GM23248 (cell line): ENCODE results near the gene DIDO1. TPM values are rescaled to one million over a fixed set of nuclear protein-coding genes. Genes with fewer than 3 reads are reported as not detected.
A peak's percentile ranks its signal among the peaks of the same experiment; 100 is the strongest.

Source experiments
- DNase-seq: peaks from one replicate; pipeline ENCODE4 v3.0.0-alpha.2; 2015
- H2AFZ ChIP-seq: fragments of 200-600 bp; sonication (generic); 2 replicates; pipeline ENCODE4 v1.6.1; 2016; ENCODE audit warnings: antibody characterized with exemption
- H3F3A ChIP-seq: fragments of 200-600 bp; sonication (generic); 2 replicates; pipeline ENCODE4 v1.6.1; 2016; ENCODE audit warnings: mild to moderate bottlenecking, antibody characterized with exemption, mixed run types; ENCODE audit not compliant: insufficient read depth
- H3K27ac ChIP-seq: fragments of 200-600 bp; sonication (generic); 2 replicates; pipeline ENCODE4 v1.5.1; 2016; ENCODE audit warnings: mild to moderate bottlenecking
- H3K27me3 ChIP-seq: fragments of 200-600 bp; sonication (generic); replicated peaks from 2 replicates; pipeline ENCODE4 v1.6.1; 2016; ENCODE audit warnings: mild to moderate bottlenecking; ENCODE audit not compliant: insufficient read depth
- H3K36me3 ChIP-seq: fragments of 200-600 bp; sonication (generic); 2 replicates; pipeline ENCODE4 v1.6.1; 2016; ENCODE audit warnings: low read depth, mild to moderate bottlenecking
- H3K4me1 ChIP-seq: fragments of 200-600 bp; sonication (generic); 2 replicates; pipeline ENCODE4 v1.6.1; 2016; ENCODE audit warnings: mild to moderate bottlenecking; ENCODE audit not compliant: insufficient read depth
- H3K4me2 ChIP-seq: fragments of 200-600 bp; sonication (generic); one replicate; pipeline ENCODE4 v1.6.1; 2016; ENCODE audit warnings: mild to moderate bottlenecking; ENCODE audit not compliant: unreplicated experiment
- H3K4me3 ChIP-seq: fragments of 200-600 bp; sonication (generic); 2 replicates; pipeline ENCODE4 v1.5.1; 2016; ENCODE audit warnings: mild to moderate bottlenecking
- H3K79me2 ChIP-seq: fragments of 200-600 bp; sonication (generic); 2 replicates; pipeline ENCODE4 v1.6.1; 2016; ENCODE audit warnings: mild to moderate bottlenecking; ENCODE audit not compliant: insufficient read depth
- H3K9ac ChIP-seq: fragments of 200-600 bp; sonication (generic); 2 replicates; pipeline ENCODE4 v1.6.1; 2016; ENCODE audit warnings: mild to moderate bottlenecking
- H3K9me2 ChIP-seq: fragments of 200-600 bp; sonication (generic); 2 replicates; pipeline ENCODE4 v1.6.1; 2016; ENCODE audit warnings: mixed run types, mild to moderate bottlenecking, moderate library complexity; ENCODE audit not compliant: insufficient read depth
- H3K9me3 ChIP-seq: fragments of 200-600 bp; sonication (generic); one replicate; pipeline ENCODE4 v1.6.1; 2017; ENCODE audit warnings: low read depth
- H4K20me1 ChIP-seq: fragments of 200-600 bp; sonication (generic); 2 replicates; pipeline ENCODE4 v1.6.0; 2016; ENCODE audit not compliant: insufficient read depth
- EZH2 ChIP-seq: fragments of 200-600 bp; sonication (generic); IDR thresholded peaks from 2 replicates; pipeline ENCODE4 v1.6.1; 2018; ENCODE audit warnings: antibody characterized with exemption, mild to moderate bottlenecking; ENCODE audit not compliant: insufficient read depth, poor library complexity, severe bottlenecking
- EZH2phosphoT487 ChIP-seq: fragments of 200-600 bp; sonication (generic); IDR thresholded peaks from 2 replicates; pipeline ENCODE4 v1.6.1; 2018; ENCODE audit warnings: antibody characterized with exemption, moderate library complexity, mild to moderate bottlenecking, low read depth; ENCODE audit not compliant: insufficient read depth
- WGBS, 2 experiments: methylation state at CpG; one replicate each; pipeline ENCODE4 v1.1.6; 2015 to 2017; ENCODE audit warnings: low lambda C conversion rate in 2 of 2, low coverage in 1 of 2; ENCODE audit errors: missing lambda C conversion rate in 2 of 2; 5-methylcytosine and 5-hydroxymethylcytosine counted together
- in situ Hi-C: fragments of 300-500 bp; cut with MboI; formaldehyde crosslinking; loops from 2 replicates; pipeline ENCODE4 v1.15.0; 2020
- polyA plus RNA-seq: library from polyadenylated mRNA; unstranded; fragments of >200 nt; fragmentation: Nextera tagmentation; extraction: Ambion mirVana; gene quantifications from 2 replicates; pipeline ENCODE4 v1.2.1, GENCODE V29; 2016
- total RNA-seq: library from RNA; depleted of rRNA; stranded (reverse); fragments of >200 nt; shearing (Covaris generic); gene quantifications from 2 replicates; pipeline ENCODE4 v1.2.3, GENCODE V29; 2014

DIDO1 gene
- total and polyA plus RNA-seq, 2 experiments from 2014 or later: 16.2 to 37.1 TPM

DNA sequence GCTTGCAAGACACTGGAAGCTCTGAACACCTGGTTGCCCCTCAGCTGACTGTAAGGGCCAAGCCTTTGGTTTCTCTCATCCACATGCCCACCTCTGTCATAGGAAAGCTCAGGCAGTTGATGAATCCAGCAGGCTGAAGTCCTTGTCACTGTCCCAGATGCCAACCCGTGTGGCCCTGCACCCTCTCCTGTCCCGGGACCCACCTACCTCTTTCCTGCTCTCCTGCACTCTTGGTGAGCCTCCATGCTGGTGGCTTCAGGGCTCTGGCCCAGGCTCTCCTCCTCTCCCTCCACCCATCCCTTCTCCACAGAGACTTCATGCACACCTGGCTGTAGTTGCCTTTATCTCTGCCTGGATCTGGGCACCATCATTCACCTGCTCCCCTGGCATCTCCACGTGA lies 7.7 kb upstream of the DIDO1 start:
- no peak overlapping the region for H3K4me2 ChIP-seq
- H3F3A ChIP-seq: peaks cover 24% of the 10 kb centered on the region
- H3K27me3 ChIP-seq: no peaks in the 10 kb centered on the region
- H3K4me1 ChIP-seq: peaks cover 18% of the 10 kb centered on the region
- H3K36me3 ChIP-seq: peaks cover 7% of the 10 kb centered on the region
- H4K20me1 ChIP-seq: no peaks in the 10 kb centered on the region
- in situ Hi-C loops: no loop called here
- H3K9me3 ChIP-seq: no peaks in the 10 kb centered on the region
- no peak overlapping the region for H3K9ac ChIP-seq
- H2AFZ ChIP-seq: no peak overlapping the region
- no peaks in the 10 kb centered on the region for H3K9me2 ChIP-seq
- no peak for DNase-seq
- TF ChIP-seq EZH2: no peak
- TF ChIP-seq EZH2phosphoT487: no peak
- 85 to 89% methylated on average over 3 of the region's 3 CpGs for WGBS, 2 experiments
- H3K27ac ChIP-seq: no peak overlapping the region
- no peak overlapping the region for H3K4me3 ChIP-seq
- peaks cover 93% of the 10 kb centered on the region for H3K79me2 ChIP-seq

DNA sequence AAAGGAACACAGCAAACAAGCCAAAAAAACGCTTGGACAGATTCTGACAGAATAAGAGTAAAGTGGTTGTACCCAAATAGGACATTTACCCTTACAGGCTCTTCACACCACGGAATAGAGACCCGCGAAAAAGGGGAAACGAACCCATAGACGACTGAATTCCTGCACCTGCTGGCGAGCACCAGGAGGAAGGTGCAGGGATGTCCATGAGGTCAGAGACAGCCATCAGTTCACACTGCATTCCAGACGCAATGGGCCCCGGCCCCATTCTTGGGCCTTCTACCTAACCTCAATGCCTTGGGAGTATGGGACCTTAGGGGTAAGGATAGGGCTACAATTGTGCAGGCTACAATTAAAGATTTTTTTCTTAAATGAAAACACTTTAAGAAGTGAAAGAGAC lies 5.2 kb upstream of the DIDO1 start:
- H3K9me3 ChIP-seq: no peaks in the 10 kb centered on the region
- peaks cover 100% of the 10 kb centered on the region for H3K79me2 ChIP-seq
- no peak for DNase-seq
- H3K36me3 ChIP-seq: peaks cover 7% of the 10 kb centered on the region
- no peak overlapping the region for H3K4me3 ChIP-seq
- no peak overlapping the region for H3K9ac ChIP-seq
- TF ChIP-seq EZH2phosphoT487 (no peak), EZH2 (no peak)
- H3F3A ChIP-seq: peaks cover 23% of the 10 kb centered on the region
- H3K4me2 ChIP-seq: no peak overlapping the region
- WGBS, 2 experiments: 88% methylated on average over 9 of the region's 9 CpGs
- no peaks in the 10 kb centered on the region for H4K20me1 ChIP-seq
- in situ Hi-C loops: no loop called here
- H3K4me1 ChIP-seq: peaks cover 28% of the 10 kb centered on the region
- no peak overlapping the region for H3K27ac ChIP-seq
- H3K27me3 ChIP-seq: no peaks in the 10 kb centered on the region
- H3K9me2 ChIP-seq: no peaks in the 10 kb centered on the region
- H2AFZ ChIP-seq: no peak overlapping the region

- Histone ChIP-seq H3K79me2 (peaks cover 96% of the 10 kb centered on the region), H3K27me3 (no peaks in the 10 kb centered on the region), H3K27ac (peak overlapping the region; percentile 69), H3K4me2 (peak overlapping the region; percentile 95), H3K9ac (peak overlapping the region; percentile 79), H4K20me1 (0 out of 2 replicates have a peak, but pooled peaks cover 3% of the 10 kb centered on the region), H3K4me1 (peaks cover 26% of the 10 kb centered on the region), H3F3A (peaks cover 25% of the 10 kb centered on the region), H3K4me3 (peak overlapping the region; percentile 73), H2AFZ (peak overlapping the region; percentile 66), H3K9me2 (no peaks in the 10 kb centered on the region), H3K36me3 (peaks cover 7% of the 10 kb centered on the region), H3K9me3 (no peaks in the 10 kb centered on the region)
- in situ Hi-C loops: no loop called here
- DNase-seq: peak; percentile 77
- WGBS, 2 experiments: 2 to 3% methylated on average over 36 to 43 of the region's 44 CpGs
- TF ChIP-seq EZH2 (no peak), EZH2phosphoT487 (no peak)
These were observed 2.8 kb upstream of the DIDO1 start for GRCh38 chr20:62929051-62929538.

DNA sequence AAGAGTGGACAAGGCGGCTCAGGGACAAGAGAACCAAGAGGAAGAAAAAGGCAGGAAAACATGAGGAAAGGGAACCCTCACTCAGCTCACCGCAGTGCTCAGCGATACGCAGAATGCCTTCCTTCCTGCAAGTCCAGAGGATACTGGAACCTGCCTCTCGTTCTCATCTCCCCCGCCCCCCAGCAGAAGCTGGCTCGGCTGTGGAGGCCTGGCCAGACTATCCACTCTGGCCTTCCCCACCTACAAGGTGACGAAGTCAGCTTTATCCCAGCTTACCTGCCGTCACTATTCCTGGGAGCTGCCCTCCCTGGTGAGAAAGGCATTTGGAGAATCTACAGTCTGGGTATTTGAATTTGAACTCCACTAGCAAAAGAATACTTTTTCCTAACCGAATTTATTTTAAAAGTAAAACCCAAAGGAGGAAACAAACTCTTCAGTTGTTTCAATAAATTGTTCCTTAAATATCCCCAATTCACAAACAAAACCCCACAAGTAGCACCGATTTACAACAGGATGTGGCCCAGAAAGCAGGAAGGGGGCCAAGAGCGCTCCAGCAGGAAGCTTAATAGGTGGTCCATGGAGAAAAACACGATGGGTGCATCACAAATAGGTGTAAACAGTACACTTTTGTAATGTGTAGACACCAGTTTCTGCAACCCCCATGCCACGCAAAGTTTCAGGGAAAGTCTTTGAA lies 2.1 kb upstream of the DIDO1 start:
- 75 to 77% methylated on average over 14 of the region's 14 CpGs for WGBS, 2 experiments
- Histone ChIP-seq H3K27me3 (no peaks in the 10 kb centered on the region), H3K4me2 (peak overlapping the region; percentile 95), H3K9ac (peak overlapping the region; percentile 79), H3K4me1 (peaks cover 33% of the 10 kb centered on the region), H3K79me2 (peaks cover 96% of the 10 kb centered on the region), H3K27ac (peak overlapping the region; percentile 69), H2AFZ (peak overlapping the region; percentile 66), H3F3A (peaks cover 31% of the 10 kb centered on the region), H3K9me3 (no peaks in the 10 kb centered on the region), H3K9me2 (no peaks in the 10 kb centered on the region), H3K36me3 (peaks cover 7% of the 10 kb centered on the region), H4K20me1 (0 out of 2 replicates have a peak, but pooled peaks cover 9% of the 10 kb centered on the region), H3K4me3 (peak overlapping the region; percentile 73)
- peak; percentile 19 for DNase-seq
- in situ Hi-C loops: no loop called here
- no peak for TF ChIP-seq EZH2phosphoT487
- TF ChIP-seq EZH2: no peak
